Activated naive CD4-positive, alpha-beta T cell treated with anti-CD3 and anti-CD28 coated beads, Interleukin-2, amount 50 U/mL, for 16 hours (primary cell): ENCODE results near the gene CLEC3A.
"Not testable (repeated sequence)": the region's sequence is repeated elsewhere in the genome, so short reads cannot be mapped to it uniquely, and the experiment has no call there.

Source experiments
- DNase-seq: peaks from one replicate; pipeline ENCODE4 v3.0.0-alpha.2; 2020

Gene CLEC3A

GRCh38 chr16:78035012-78035411 lies 12.7 kb downstream of the CLEC3A start:
- DNase-seq, result no peak

GRCh38 chr16:78040396-78040795 lies 18.0 kb downstream of the CLEC3A start:
- DNase-seq, result no peak

GRCh38 chr16:78045865-78046581 lies 23.7 kb downstream of the CLEC3A start:
- peak; percentile 23 for DNase-seq

- DNase-seq, result no peak
These were observed 26.0 kb downstream of the CLEC3A start for GRCh38 chr16:78048319-78048718.

- DNase-seq, result no peak
These were observed 28.5 kb downstream of the CLEC3A start for GRCh38 chr16:78050734-78051400.

- no peak for DNase-seq
These were observed 35.6 kb downstream of the CLEC3A start for GRCh38 chr16:78057803-78058564.

- DNase-seq, result not testable (repeated sequence)
These were observed 37.5 kb downstream of the CLEC3A start for GRCh38 chr16:78059806-78060205.

- no peak for DNase-seq
These were observed 37.9 kb downstream of the CLEC3A start for GRCh38 chr16:78060295-78060694.

- DNase-seq, result no peak
These were observed 38.5 kb downstream of the CLEC3A start for GRCh38 chr16:78060809-78061208.

- no peak for DNase-seq
These were observed 43.0 kb downstream of the CLEC3A start for GRCh38 chr16:78065319-78065718.

- no peak for DNase-seq
These were observed 47.6 kb downstream of the CLEC3A start for GRCh38 chr16:78069913-78070312.

- no peak for DNase-seq
These were observed 49.9 kb downstream of the CLEC3A start for GRCh38 chr16:78072275-78072674.

GRCh38 chr16:78075800-78076199 lies 53.5 kb downstream of the CLEC3A start:
- no peak for DNase-seq

- no peak for DNase-seq
These were observed 59.0 kb downstream of the CLEC3A start for GRCh38 chr16:78081341-78081740.
